K562 (cell line): ENCODE results near the gene TMEM234. TPM values are rescaled to one million over a fixed set of nuclear protein-coding genes. Genes with fewer than 3 reads are reported as not detected.

Source experiments
- ATF1 ChIP-seq, 2 experiments: fragments of 450-650 bp in 1 of 2; IDR thresholded peaks; 2 replicates each; pipeline ENCODE4 v1.6.1; 2016; ENCODE audit warnings: missing compliant biosample characterization in 1 of 2, missing genetic modification characterization in 1 of 2
- BACH1 ChIP-seq: fragments of 200-800 bp; sonication (Bioruptor generic); IDR thresholded peaks from 2 replicates; pipeline ENCODE4 v1.6.1; 2016; ENCODE audit warnings: missing genetic modification characterization, missing compliant biosample characterization
- BCL6 ChIP-seq: fragments of 250-450 bp; sonication (Bioruptor Pico); IDR thresholded peaks from 2 replicates; pipeline ENCODE4 v1.4.0; 2020
- CCAR2 ChIP-seq: fragments of 200-400 bp; formaldehyde crosslinking; IDR thresholded peaks from 2 replicates; pipeline ENCODE4 v1.6.1; 2017; ENCODE audit warnings: mild to moderate bottlenecking, low read depth, low read length
- CREB1 ChIP-seq, 2 experiments: sonication (generic) in 1 of 2; formaldehyde crosslinking in 1 of 2; IDR thresholded peaks; 2 replicates each; pipeline versions ENCODE4 v1.6.1 to v1.8.0; 2012 to 2022; ENCODE audit warnings: inconsistent platforms in 1 of 2, mild to moderate bottlenecking in 1 of 2, missing genetic modification reagents in 1 of 2, moderate library complexity in 1 of 2
- EHMT2 ChIP-seq: fragments of 450-650 bp; IDR thresholded peaks from 2 replicates; pipeline ENCODE4 v1.6.1; 2018; ENCODE audit warnings: antibody characterized with exemption
- ELF1 ChIP-seq: fragments of 200-800 bp; sonication (Bioruptor generic); IDR thresholded peaks from 2 replicates; pipeline ENCODE4 v1.6.1; 2016; ENCODE audit warnings: missing genetic modification characterization, missing compliant biosample characterization
- FOXK2 ChIP-seq, 2 experiments: fragments of 450-650 bp; IDR thresholded peaks in 1 of 2; conservative IDR thresholded peaks in 1 of 2; 2 replicates each; pipeline ENCODE4 v1.6.1; 2016; ENCODE audit warnings: low read depth in 2 of 2, mild to moderate bottlenecking in 1 of 2
- MXI1 ChIP-seq: IDR thresholded peaks from 2 replicates; pipeline ENCODE4 v1.6.1; 2011; ENCODE audit warnings: low read depth, mild to moderate bottlenecking, improper control_type of control experiment, low read length
- NEUROD1 ChIP-seq: fragments of 150-350 bp; IDR thresholded peaks from 2 replicates; pipeline ENCODE4 v1.6.1; 2014; ENCODE audit warnings: borderline replicate concordance, low read length, low read depth; ENCODE audit not compliant: partially characterized antibody
- PCBP1 ChIP-seq: fragments of 200-400 bp; formaldehyde crosslinking; IDR thresholded peaks from 2 replicates; pipeline ENCODE4 v1.6.1; 2018; ENCODE audit warnings: mild to moderate bottlenecking, low read depth, low read length; ENCODE audit not compliant: poor library complexity, severe bottlenecking
- PTTG1 ChIP-seq: fragments of 450-650 bp; IDR thresholded peaks from 2 replicates; pipeline ENCODE4 v1.6.1; 2016; ENCODE audit warnings: low read depth, mild to moderate bottlenecking, missing genetic modification characterization, missing compliant biosample characterization
- SREBF2 ChIP-seq: sonication (generic); formaldehyde crosslinking; IDR thresholded peaks from 2 replicates; pipeline ENCODE4 v1.4.0; 2020; ENCODE audit warnings: mild to moderate bottlenecking, missing genetic modification reagents
- ZNF23 ChIP-seq: fragments of 250-450 bp; sonication (Bioruptor Pico); IDR thresholded peaks from 2 replicates; pipeline ENCODE4 v1.4.0; 2020; ENCODE audit warnings: mild to moderate bottlenecking
- ZNF408 ChIP-seq: fragments of 250-450 bp; sonication (Bioruptor Pico); IDR thresholded peaks from 2 replicates; pipeline ENCODE4 v1.4.0; 2020; ENCODE audit warnings: low read depth, mild to moderate bottlenecking, moderate library complexity
- ZNF668 ChIP-seq: fragments of 250-450 bp; sonication (Bioruptor Pico); IDR thresholded peaks from 2 replicates; pipeline ENCODE4 v1.8.0; 2022; ENCODE audit warnings: mild to moderate bottlenecking, inconsistent platforms
- polyA plus RNA-seq, 8 experiments: library from polyadenylated mRNA; depleted of rRNA in 4 of 8; stranded (reverse) in 5 of 8; unstranded in 3 of 8; fragments of >200 nt; fragmentation: Nextera tagmentation in 2 of 8; fragmentation: Illumina TruSeq in 1 of 8; extraction: Ambion mirVana in 2 of 8; extraction: Trizol in 1 of 8; gene quantifications; 2 replicates each; pipeline versions ENCODE4 v1.2.1 to v1.2.3, GENCODE V29; 2011 to 2014; ENCODE audit warnings: inconsistent platforms in 1 of 8, missing spikeins in 1 of 8
- total RNA-seq, 7 experiments: library from RNA; depleted of rRNA in 6 of 7; stranded (reverse); fragments of >200 nt in 6 of 7; fragmentation: Illumina TruSeq in 2 of 7; extraction: Trizol in 2 of 7; gene quantifications; 2 replicates each; pipeline versions ENCODE4 v1.2.1 to v1.2.3, GENCODE V29; 2011 to 2021; ENCODE audit warnings: low replicate concordance in 1 of 7
- TF ChIP-seq, protein P1 (sequence below): fragments of 200-800 bp; sonication (Bioruptor generic); IDR thresholded peaks from 2 replicates; pipeline ENCODE4 v1.6.1; 2016; ENCODE audit warnings: missing genetic modification characterization, missing compliant biosample characterization
- TF ChIP-seq, protein P2 (sequence below): fragments of 450-650 bp; IDR thresholded peaks from 2 replicates; pipeline ENCODE4 v1.7.0; 2016; ENCODE audit warnings: borderline replicate concordance
- TF ChIP-seq, protein P3 (sequence below): fragments of 200-800 bp; sonication (Bioruptor generic); IDR thresholded peaks from 2 replicates; pipeline ENCODE4 v1.6.1; 2017; ENCODE audit warnings: missing genetic modification characterization, missing compliant biosample characterization

Gene TMEM234
- total and polyA plus RNA-seq, 9 of the 15 experiments (the other 6 are each of a cell fraction or from before 2014, with no cell fraction given) = 5.0 to 12.9 (median 7.6) TPM

DNA sequence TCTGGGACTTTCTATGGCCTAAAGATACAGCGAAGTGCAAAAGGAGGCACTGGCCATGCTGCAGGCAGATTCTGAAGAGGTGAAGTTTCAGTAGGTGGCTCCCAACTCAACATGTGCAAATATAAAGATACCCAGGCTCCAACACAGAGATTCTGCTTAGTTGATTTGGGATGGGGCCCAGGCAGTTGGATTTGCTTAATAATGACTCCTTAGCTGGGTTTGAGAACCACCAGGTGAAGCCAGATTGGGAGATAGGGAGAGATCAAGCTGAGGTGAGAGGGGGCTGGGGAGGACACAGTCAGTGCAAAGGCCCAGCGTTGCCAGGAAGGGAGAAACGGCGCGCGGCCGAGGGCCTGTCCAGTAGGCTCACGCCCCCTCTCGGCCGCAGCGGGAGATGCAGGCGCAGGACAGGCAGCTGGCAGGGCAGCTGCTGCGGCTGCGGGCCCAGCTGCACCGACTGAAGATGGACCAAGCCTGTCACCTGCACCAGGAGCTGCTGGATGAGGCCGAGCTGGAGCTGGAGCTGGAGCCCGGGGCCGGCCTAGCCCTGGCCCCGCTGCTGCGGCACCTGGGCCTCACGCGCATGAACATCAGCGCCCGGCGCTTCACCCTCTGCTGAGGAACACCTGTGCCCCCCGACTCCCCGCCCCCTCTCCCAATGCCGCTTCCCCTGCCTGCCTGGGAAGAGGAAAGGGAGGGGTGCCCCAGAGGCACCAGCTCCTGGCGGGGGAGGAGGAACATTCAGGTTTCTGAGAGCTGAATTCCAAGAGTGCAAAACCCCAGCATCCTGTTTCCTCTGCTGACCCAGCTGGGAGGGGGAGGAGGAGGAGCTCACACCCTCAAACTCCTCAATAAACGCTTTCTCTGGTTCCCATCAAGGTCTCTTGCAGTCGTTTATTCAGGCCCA lies 26.1 kb upstream of the TMEM234 start (continued):
- TF ChIP-seq, protein P1, sequence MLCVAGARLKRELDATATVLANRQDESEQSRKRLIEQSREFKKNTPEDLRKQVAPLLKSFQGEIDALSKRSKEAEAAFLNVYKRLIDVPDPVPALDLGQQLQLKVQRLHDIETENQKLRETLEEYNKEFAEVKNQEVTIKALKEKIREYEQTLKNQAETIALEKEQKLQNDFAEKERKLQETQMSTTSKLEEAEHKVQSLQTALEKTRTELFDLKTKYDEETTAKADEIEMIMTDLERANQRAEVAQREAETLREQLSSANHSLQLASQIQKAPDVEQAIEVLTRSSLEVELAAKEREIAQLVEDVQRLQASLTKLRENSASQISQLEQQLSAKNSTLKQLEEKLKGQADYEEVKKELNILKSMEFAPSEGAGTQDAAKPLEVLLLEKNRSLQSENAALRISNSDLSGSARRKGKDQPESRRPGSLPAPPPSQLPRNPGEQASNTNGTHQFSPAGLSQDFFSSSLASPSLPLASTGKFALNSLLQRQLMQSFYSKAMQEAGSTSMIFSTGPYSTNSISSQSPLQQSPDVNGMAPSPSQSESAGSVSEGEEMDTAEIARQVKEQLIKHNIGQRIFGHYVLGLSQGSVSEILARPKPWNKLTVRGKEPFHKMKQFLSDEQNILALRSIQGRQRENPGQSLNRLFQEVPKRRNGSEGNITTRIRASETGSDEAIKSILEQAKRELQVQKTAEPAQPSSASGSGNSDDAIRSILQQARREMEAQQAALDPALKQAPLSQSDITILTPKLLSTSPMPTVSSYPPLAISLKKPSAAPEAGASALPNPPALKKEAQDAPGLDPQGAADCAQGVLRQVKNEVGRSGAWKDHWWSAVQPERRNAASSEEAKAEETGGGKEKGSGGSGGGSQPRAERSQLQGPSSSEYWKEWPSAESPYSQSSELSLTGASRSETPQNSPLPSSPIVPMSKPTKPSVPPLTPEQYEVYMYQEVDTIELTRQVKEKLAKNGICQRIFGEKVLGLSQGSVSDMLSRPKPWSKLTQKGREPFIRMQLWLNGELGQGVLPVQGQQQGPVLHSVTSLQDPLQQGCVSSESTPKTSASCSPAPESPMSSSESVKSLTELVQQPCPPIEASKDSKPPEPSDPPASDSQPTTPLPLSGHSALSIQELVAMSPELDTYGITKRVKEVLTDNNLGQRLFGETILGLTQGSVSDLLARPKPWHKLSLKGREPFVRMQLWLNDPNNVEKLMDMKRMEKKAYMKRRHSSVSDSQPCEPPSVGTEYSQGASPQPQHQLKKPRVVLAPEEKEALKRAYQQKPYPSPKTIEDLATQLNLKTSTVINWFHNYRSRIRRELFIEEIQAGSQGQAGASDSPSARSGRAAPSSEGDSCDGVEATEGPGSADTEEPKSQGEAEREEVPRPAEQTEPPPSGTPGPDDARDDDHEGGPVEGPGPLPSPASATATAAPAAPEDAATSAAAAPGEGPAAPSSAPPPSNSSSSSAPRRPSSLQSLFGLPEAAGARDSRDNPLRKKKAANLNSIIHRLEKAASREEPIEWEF (CRISPR knock-in tag) = no peak
- TF ChIP-seq NEUROD1 = peak; percentile 52
- no peak for TF ChIP-seq BCL6 (CRISPR knock-in tag)
- no peak for TF ChIP-seq ELF1 (tag)
- TF ChIP-seq EHMT2 = 0 out of 2 replicates have a peak, but pooled peaks have one; percentile 40
- TF ChIP-seq CCAR2 = no peak
- TF ChIP-seq ATF1 (CRISPR knock-in tag; IDR thresholded peaks at IDR 0.05) = no peak
- peak; percentile 39; the same call in 1 of the 2 replicates for TF ChIP-seq ATF1 (tag; IDR thresholded peaks at IDR 0.05)
- TF ChIP-seq ZNF668 (CRISPR knock-in tag) = no peak
- no peak for TF ChIP-seq SREBF2 (CRISPR knock-in tag)
- TF ChIP-seq MXI1 = no peak
- peak; percentile 70 for TF ChIP-seq PCBP1
- TF ChIP-seq FOXK2 (conservative IDR thresholded peaks at IDR 0.05 in 1 of 2, IDR thresholded peaks at IDR 0.05 in 1 of 2; ENCODE audit: low read depth in 2 of 2) = no peak
- no peak for TF ChIP-seq CREB1 (IDR thresholded peaks at IDR 0.05)
- TF ChIP-seq CREB1 (CRISPR knock-in tag; IDR thresholded peaks at IDR 0.05) = peak; percentile 15; the same call in 1 of the 2 replicates
- TF ChIP-seq ZNF23 = no peak
- TF ChIP-seq, protein P2, sequence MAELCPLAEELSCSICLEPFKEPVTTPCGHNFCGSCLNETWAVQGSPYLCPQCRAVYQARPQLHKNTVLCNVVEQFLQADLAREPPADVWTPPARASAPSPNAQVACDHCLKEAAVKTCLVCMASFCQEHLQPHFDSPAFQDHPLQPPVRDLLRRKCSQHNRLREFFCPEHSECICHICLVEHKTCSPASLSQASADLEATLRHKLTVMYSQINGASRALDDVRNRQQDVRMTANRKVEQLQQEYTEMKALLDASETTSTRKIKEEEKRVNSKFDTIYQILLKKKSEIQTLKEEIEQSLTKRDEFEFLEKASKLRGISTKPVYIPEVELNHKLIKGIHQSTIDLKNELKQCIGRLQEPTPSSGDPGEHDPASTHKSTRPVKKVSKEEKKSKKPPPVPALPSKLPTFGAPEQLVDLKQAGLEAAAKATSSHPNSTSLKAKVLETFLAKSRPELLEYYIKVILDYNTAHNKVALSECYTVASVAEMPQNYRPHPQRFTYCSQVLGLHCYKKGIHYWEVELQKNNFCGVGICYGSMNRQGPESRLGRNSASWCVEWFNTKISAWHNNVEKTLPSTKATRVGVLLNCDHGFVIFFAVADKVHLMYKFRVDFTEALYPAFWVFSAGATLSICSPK = no peak
- TF ChIP-seq ZNF408 = no peak
- no peak for TF ChIP-seq PTTG1 (tag)
- no peak for TF ChIP-seq BACH1 (tag)
- TF ChIP-seq, protein P3, sequence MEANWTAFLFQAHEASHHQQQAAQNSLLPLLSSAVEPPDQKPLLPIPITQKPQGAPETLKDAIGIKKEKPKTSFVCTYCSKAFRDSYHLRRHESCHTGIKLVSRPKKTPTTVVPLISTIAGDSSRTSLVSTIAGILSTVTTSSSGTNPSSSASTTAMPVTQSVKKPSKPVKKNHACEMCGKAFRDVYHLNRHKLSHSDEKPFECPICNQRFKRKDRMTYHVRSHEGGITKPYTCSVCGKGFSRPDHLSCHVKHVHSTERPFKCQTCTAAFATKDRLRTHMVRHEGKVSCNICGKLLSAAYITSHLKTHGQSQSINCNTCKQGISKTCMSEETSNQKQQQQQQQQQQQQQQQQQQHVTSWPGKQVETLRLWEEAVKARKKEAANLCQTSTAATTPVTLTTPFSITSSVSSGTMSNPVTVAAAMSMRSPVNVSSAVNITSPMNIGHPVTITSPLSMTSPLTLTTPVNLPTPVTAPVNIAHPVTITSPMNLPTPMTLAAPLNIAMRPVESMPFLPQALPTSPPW = no peak
